ENCODE results near the gene ARF5.

Gene ARF5

DNA sequence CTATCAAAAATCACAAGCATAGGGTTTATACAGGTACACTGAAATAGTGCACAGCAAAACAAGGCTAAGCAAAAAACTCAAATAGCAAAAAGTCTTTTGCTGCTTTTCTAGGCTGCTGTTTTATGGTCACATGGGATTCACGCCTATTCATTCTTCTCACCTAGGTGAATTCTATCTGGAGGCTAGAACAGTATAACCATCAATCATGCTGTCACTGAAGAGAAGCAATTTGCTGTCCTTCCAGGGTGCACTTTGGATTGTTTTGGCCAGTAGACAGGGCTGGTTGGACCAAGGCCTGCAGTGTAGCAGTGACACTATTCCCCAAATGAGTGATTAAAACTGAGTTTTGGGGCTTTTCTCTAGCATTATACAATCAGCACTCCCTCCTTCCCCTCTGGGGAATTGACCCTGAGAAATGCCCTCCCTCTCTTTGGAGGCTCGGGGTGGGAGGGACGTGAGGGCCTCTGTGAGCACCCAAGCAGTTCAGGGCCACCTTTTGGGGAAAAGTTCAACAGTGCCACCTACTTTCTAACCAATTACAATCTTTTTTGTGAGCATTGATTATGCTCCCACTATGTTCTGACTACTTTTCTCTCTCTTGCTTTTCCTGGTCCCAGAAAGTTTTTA, 47.6 kb downstream of the ARF5 start:
- no peak for DNase-seq (ENCODE audit: low read depth, low spot score)

DNA sequence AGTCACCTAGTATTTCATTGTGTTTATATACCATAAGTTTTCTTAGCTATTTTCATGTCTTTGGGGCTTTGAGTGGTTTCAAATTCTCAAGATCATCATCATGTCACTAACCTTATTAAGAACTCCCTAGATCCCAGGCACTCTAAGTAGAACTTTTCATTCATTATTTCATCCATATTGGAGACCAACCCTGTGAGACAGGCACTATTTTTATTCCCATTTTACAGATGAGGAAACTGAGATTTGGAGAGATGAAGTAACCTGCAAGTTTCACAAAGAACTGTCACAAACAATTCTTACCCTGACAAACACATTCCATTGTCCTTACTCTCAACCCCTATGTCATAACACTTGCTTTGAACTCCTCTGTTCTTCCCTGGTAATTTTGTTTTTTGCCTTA, 50.0 kb downstream of the ARF5 start:
- no peak for DNase-seq (ENCODE audit: low read depth, low spot score)
